Fibroblast of upper back skin (primary cell): ENCODE data around the gene NLN.
"Not testable (repeated sequence)": the region's sequence is repeated elsewhere in the genome, so short reads cannot be mapped to it uniquely, and the experiment has no call there.

Experiments
- DNase-seq: peaks from one replicate; pipeline ENCODE4 v3.0.0-alpha.2; 2013

Gene NLN

DNA sequence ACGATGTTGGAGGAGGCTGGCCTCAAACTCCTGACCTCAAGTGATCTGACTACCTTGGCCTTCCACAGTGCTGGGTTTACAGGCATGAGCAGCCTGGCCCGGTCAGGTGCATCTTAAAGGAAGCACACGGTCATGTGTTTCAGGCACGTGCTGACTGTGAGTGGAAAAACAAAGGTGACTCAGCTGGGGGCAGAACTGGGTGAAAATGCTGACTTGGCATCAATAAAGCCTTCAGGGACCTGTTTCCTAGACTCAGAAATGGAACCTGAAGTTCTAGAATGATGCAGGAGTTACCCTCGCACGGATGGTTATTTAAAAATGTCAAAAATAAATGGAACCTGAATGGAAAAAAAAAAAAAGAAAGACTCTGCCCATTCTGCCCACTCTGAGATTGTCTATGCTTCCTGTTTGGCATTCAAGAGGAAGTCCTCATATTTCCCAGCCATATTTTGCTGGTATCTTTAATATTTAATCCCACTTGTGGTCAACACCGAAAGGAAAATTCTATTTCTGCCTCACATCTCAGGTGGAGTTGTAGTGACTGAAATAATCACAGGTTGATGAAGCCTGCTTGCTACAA is 12.3 kb downstream of the NLN start:
- not testable (repeated sequence) for DNase-seq

DNA sequence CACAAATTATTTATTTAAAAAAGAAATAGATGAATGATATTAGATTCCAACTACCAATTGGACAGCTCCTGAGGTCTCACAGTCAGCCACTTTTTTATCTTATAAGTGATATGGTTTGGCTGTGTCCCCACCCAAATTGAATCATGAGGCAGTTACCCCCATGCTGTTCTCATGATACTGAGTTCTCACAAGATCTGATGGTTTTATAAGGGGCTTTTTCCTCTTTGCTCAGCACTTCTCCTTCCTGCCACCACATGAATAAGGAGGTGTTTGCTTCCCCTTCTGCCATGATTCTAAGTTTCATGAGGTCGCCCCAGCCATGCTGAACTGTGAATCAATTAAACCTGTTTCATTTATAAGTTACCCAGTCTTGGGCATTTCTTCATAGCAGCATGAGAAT is 12.9 kb downstream of the NLN start:
- no peak for DNase-seq

DNA sequence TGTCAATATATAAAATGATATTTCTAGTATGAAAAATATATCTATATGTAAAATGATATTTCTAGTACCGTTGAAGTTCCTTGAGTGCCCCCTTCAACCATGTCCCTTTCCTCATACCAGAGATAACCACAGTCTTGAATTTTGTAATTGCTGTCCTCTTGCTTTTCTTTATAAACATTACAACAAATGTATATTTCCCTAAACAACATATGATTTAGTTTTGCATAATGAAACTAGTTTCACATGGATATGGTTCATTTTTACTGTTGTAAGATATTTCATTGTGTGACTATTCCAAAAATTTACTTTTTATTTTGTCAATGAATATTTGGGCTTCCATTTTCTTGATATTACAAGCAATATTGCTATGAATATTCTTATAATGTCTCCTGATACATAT is 14.0 kb downstream of the NLN start:
- DNase-seq = no peak

DNA sequence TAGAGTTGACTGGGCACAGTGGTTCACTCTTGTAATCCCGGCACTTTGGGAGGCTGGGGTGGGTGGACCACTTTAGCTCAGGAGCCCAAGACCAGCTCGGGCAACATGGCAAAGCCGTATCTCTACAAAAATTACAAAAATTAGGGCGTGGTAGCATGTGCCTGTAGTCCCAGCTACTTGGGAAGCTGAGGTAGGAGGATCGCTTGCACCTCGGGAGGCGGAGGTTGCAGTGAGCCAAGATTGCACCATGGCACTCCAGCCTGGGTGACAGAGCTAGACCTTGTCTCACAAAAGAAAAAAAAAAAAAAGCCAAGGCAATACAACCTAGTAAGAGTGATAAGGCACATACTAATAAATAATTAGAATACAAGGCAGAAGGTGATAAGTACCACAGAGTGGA is 15.8 kb downstream of the NLN start:
- DNase-seq = no peak

DNA sequence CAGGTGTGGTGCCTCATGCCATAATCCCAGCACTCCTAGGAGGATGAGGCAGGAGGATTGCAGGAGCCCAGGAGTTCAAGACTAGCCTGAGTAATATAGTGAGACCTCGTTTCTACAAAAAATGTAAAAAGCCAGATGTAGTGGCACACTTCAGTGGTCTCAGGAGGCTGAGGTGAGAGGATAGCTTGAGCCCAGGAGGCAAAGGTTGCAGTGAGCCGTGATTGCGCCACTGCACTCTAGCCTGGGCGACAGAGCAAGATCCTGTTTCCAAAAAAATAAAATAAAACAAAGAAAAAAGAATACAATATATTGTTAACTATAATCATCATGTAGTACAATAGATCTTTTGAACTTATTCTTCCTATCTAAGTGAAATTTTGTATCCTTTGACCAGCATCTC is 16.3 kb downstream of the NLN start:
- no peak for DNase-seq

DNA sequence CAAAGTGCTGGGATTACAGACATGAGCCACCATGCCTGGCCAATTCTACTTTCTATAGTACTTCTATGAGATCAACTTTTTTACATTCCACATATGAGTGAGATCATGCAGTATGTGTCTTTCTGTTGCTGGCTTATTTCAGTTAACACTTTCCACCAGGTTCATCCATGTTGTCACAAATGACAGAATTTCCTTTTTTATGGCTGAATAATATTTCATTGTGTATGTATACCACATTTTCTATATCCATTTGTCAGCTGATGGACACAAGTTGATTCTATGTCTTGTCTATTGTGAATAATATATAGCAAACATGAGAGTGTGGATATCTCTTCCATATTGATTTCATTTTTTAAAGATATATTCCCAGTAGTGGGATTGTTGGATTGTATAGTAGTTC is 17.2 kb downstream of the NLN start:
- no peak for DNase-seq

DNA sequence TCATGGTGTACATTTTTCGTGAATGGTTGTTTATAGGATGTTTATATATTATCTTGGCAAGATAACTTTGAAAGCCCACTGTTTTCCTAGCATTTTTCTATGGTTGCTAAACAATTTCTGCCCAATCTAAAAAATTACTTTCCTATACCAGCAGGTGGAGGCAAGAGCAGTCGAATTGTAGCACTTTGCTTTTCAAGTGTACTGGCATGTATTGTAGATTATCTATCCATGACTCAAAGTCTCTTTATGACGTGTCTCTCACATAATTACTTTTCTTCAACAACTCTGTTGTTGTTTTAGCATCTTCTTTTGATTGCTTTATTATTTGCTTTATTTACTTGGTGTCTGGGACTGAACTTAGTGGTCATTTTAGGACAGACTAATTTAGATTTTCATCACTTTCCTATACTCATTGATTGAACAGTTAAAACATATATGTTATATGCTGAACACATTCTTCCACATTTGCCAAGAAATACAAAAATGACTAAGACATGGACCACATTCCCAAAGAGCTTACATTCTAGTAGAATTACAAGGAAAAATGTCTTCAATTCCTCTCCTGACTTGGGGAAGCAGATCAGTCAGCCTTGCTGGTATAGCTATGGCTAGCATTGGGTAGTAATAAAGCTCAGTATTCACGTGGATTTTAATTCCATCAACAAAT is 20.7 kb downstream of the NLN start:
- DNase-seq = peak; percentile 90

DNA sequence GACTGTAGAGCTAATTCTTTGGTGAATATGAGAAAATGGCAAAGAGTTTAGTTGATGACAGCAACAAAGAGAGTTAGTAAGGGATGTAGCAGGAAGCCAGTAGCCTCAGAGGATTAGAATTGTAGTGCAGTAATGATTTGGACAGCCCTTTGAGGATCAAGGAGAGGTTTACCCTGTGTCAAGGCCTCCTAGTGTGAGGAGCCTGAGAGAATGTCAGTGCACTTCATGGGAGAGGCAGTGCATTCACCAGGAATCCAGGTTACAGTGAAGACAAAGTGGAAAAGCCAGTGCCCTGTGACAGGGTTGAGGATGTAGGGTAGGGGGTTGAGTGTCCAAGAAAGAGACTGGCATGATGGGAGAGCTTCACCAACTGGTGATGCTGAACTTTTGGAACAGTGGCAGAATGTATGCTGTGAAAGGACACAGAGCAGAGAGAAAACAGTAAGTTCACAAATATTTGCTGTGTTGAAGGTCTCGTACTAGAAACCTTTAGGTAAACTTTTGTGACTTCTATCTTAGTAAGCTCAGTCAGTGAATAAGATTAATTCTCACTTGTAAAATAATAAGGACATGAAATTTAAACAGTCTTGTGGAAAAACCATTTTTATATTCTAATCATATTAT is 27.3 kb downstream of the NLN start:
- DNase-seq = no peak

DNA sequence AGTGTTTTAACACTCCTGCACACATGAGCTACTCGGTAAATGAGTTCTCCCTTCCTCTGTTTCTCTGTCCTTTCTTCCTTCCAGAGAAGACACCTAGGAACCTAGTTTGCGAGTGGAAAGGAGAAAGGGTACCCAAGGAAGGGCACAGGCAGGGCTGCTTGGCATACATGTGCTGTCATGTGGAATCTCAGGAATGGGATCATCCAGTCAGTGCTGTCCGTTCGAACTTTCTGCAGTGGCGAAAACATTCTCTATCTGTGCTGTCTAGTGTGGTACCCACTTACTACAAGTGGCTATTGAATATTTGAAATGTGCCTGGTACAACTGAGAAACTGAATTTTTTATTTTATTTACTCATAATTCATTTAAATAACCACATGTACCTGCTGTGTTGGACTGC is 28.0 kb downstream of the NLN start:
- no peak for DNase-seq

DNA sequence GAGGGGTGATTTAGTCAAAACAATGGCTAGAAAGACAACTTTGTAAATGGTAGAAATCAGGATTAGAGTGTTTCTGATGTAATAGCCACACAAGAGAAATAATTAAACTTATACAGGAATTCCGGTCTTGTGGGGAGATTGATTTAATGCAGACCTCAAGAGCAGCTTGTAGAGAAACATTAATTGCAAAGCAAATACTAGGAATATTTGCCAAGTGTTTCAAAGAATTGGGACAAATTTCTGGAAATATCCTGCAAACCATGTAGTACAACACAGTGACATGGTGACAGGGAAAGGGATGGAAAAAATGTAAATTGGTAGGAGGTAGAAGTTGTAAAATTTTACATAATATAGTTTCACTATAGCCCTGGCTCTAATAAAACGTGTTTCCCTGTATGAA is 28.9 kb downstream of the NLN start:
- DNase-seq = no peak

DNA sequence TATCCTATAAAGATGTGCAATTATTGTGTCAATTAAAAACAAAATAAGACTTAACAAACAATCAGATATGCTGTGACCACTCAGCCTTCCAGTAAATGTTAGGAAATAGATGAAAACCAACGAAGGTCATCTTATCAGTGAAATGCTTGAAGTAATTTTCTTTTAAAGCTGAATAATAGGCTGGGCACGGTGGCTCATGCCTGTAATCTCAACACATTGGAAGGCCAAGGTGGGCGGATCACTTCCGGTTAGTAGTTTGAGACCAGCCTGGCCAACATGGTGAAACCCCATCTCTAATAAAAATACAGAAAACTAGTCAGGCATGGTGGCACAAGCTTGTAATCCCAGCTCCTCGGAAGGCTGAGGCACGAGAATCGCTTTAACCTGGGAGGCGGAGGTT is 31.2 kb downstream of the NLN start:
- DNase-seq = no peak

DNA sequence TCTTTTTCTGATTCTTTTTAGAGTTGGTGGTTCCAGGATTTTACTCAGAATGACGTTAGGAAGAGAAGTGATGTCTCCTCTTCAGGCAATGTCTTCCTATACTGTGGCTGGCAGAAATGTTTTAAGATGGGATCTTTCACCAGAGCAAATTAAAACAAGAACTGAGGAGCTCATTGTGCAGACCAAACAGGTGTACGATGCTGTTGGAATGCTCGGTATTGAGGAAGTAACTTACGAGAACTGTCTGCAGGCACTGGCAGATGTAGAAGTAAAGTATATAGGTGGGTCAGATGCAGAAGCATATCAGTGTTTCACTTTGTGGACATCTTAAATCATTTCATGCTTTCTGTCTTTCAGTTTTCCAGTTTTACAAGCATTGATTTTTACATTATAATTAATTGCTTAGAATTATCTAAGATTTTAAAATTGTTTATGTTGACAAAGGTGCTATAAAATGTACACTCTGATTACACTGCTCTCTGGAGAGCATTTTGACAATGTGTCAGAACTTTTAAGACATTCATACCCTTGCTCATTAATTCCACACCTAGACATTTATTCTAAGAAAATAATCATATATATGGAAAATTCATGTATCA is 36.6 kb downstream of the NLN start:
- DNase-seq = no peak

DNA sequence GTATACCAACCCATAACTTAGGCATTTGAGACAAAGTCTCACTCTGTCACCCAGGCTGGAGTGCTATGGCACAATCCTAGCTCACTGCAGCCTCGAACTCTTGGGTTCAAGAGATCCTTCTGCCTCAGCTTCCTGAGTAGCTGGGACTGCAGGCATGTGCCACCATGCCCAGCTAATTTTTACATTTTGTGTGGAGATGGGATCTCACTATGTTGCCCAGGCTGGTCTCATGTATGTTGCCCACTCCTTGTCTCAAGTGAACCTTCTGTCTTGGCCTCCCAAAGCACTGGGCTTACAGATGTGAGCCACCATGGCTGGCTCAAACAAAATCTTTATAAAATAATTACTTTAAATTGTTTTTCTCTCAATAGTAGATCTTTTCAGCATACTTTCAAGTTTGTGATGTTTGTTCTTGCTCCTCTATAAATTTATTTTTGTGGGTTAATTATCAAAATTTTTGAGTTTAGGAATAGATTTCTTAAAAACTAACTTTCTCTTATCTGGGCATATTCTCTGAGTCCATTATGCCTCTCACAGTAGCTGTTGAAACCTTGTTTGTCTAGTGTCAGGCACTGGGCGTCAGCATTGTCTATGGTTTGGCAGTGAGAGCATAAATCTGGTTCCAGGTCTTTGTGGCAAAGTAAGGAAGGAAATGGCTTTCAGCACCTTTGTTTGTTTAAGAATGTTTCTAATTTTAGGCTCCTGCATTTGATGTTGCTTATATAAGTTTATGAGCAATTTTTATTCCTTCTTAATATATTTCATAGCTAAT is 38.7 kb downstream of the NLN start:
- peak; percentile 72 for DNase-seq

DNA sequence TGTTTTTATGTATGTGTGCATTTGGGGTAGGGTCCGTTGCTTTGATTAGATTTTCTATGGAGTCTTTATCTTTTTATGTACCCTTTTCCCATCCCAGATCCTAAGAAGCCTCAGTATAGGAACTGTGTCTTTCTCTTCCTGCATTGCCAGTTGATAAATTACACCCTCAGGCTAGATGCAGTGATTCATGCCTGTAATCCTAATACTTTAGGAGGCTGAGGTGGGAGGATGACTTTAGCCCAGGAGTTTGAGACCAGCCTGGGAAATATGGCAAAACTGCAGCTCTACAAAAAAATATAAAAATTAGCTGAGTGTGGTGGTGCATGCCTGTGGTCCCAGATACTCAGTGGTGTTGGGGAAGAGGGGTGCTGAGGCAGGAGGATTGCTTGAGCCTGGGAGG is 40.2 kb downstream of the NLN start:
- DNase-seq = no peak

DNA sequence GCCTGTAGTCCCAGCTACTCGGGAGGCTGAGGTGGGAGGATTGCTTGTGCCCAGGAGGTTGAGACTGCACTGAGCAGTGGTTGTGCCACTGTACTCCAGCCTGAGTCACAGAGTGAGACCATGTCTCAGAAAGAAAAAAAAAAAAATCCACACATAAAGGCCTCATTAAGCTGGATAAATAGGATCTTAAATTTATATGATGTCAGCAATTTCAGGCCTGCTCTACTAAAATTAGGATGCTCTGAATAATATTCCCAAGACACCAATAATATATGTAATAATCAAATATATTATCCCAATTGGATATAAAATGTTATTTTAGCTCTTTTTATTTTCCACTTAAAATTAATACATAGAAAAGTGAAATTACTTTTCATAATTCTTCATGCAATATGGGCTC is 43.6 kb downstream of the NLN start:
- DNase-seq = no peak

DNA sequence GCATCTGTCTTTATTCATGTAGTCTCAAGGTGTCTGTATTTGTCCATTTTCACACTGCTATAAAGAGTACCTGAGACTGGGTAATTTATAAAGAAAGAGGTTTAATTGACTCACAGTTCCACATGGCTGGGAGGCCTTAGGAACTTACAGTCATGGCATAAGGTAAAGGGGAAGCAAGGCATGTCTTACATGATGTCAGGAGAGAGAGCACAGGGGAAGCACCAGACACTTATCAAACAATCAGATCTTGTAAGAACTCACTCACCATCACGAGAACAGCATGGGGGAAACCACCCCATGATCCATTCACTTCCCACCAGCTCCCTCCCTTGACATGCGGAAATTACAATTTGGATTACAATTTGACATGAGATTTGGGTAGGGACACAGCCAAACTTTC is 44.2 kb downstream of the NLN start:
- DNase-seq = no peak

DNA sequence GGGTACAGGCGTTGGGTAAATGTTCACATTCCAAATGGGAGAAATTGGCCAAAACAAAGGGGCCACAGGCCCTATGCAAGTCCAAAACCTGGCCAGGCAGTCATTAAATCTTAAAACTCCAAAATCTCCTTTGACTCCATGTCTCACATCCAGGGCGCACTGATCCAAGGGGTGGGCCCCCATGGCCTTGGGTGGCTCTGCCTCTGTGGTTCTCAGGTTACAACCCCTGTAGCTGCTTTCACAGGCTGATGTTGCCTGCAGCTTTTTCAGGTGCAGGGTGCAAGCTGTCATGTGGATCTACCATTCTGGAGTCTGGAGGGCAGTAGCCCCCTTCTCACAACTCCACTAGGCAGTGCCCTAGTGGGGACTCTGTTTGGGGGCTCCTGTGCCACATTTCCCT is 44.8 kb downstream of the NLN start:
- no peak for DNase-seq

DNA sequence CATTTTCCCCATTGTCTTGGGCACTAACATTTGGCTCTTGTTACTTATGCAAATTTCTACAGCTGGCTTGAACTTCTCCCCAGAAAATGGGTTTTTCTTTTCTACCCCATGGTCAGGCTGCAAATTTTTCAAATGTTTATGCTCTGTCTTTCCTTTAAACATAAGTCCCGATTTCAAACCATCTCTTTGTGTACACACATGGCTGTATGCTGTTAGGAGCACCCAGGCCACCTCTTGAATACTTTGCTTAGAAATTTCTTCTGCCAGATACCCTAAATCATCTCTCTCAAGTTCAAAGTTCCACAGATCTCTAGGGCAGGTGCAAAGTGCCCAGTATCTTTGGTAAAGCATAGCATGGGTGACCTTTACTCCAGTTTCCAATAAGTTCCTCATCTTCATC is 45.6 kb downstream of the NLN start:
- no peak for DNase-seq

DNA sequence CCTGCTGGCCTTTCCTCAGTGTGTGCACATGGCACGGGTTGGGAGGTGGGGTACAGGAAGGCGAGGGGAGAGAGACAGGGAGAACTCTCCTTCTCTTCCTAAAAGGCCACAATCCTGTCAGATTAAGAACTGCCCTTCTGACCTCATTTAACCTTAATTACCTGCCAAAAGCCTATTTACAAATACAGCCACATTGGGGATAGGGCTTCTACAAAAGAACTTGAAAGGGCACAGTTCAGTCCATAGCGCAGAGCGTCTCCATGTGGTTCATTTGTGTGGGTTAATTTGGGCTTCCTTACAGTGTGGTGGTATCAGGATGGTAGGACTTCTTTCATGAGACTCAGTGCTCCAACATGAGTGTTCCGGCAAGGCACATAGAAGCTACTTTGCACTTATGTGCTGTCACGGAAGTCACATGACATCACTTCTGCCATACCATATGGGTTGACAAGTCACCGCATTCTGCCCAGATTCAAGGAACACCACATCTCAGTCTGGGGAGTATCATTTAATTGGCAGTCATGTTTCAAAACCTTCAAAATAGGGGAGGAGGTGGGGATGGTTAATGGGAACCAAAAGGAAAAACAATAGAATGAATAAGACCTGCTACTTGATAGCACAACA is 46.8 kb downstream of the NLN start:
- no peak for DNase-seq

DNA sequence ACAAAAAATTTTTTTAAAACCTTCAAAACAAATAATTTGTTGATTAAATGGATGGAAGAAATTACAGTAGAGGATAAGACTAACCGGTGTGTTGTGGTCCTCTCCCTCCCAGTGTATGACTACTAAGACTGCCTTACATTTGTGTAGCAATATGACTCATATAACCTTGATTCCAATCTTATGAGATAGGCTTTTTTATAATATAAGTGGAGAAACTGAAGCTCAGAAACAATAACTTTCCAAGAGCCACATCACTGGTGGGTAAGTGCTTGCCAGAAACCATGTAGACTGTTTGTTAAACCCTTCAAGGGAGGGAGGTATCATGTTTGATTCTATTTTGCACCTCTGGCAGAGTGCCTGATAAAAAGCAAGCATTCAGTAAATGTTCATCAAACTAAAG is 47.5 kb downstream of the NLN start:
- peak; percentile 93 for DNase-seq

DNA sequence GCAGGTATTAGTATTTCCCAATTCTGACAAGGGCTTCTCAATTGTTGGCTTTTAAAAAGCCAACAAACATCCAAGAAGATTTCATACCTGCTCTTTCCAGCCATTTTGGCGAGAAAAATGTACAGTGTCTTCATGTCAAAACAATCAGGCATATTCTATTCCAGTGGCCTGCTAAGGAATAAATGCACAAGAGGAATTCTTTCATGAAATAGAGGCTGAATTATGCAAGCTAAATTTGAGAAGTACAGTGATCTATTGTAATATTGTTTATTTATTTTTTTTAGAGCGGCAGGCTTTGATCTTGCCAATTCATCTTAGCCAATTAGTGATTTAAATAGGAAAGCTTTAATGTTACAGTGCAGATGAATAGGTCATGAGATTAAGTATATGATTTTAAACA is 49.3 kb downstream of the NLN start:
- DNase-seq = no peak

DNA sequence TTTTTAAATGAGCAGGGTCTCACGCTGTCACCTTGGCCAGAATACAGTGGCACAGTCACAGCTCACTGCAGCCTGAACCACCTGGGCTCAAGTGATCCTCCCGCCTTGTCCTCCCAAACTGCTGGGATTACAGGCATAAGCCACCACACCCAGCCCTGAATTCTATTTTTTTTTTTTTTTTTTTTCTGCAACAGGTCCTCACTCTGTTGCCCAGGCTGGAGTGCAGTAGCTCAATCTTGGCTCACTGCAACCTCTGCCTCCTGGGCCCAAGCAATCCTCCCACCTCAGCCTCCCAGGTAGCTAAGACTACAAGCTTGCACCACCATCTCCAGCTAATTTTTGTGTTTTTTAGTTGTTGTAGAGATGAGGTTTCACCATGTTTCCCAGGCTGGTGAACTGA is 51.0 kb downstream of the NLN start:
- DNase-seq = not testable (repeated sequence)

DNA sequence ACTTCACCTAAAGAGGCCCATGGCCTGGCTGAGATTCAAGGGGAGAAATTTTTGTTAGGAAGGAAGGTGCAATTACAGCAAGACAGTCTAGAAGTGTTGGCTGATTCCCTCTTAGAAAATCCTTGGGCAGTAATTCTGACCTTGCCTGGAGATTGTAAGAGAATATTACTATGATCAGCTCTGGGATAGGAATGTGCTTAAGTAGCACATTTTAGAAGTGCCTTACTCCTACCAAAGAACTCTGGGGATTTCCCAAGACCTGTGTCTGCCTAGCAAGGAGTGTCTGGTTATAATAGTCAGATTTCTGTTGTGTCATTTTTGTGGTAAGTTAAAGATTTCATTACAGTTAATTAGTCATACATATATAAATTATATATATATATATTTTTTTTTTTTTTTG is 52.3 kb downstream of the NLN start:
- peak; percentile 85 for DNase-seq
